KMS-11 (cell line): Measurements from ENCODE around the gene MAPKAP1.

Experiments used
- H2AFZ ChIP-seq: fragments of 200-600 bp; sonication (generic); 2 replicates; pipeline ENCODE4 v1.6.1; 2016; ENCODE audit warnings: antibody characterized with exemption, mixed run types, low read depth
- H3K27ac ChIP-seq: fragments of 200-600 bp; sonication (generic); 2 replicates; pipeline ENCODE4 v1.6.1; 2016; ENCODE audit warnings: mild to moderate bottlenecking, mixed run types
- H3K27me3 ChIP-seq: fragments of 200-600 bp; sonication (generic); 2 replicates; pipeline ENCODE4 v1.6.1; 2017; ENCODE audit warnings: mild to moderate bottlenecking, low read depth, mixed run types, moderate library complexity; ENCODE audit not compliant: insufficient read depth
- H3K36me3 ChIP-seq: fragments of 200-600 bp; sonication (generic); 2 replicates; pipeline ENCODE4 v1.6.1; 2017; ENCODE audit warnings: mild to moderate bottlenecking, mixed run types; ENCODE audit not compliant: insufficient read depth
- H3K4me1 ChIP-seq: fragments of 200-600 bp; sonication (generic); 2 replicates; pipeline ENCODE4 v1.6.1; 2016; ENCODE audit warnings: mild to moderate bottlenecking, low read depth, mixed run types; ENCODE audit not compliant: poor library complexity, severe bottlenecking
- H3K4me2 ChIP-seq: fragments of 200-600 bp; sonication (generic); 2 replicates; pipeline ENCODE4 v1.7.0; 2016; ENCODE audit warnings: mild to moderate bottlenecking, mixed run types
- H3K4me3 ChIP-seq: fragments of 200-600 bp; sonication (generic); IDR thresholded peaks from 2 replicates; pipeline ENCODE4 v1.6.1; 2017; ENCODE audit warnings: low read depth, low read length, mixed read lengths; ENCODE audit not compliant: insufficient read depth
- H3K79me2 ChIP-seq: fragments of 200-600 bp; sonication (generic); 2 replicates; pipeline ENCODE4 v1.6.1; 2016; ENCODE audit warnings: low read depth, mixed run types; ENCODE audit not compliant: insufficient read depth
- H3K9ac ChIP-seq: fragments of 200-600 bp; sonication (generic); 2 replicates; pipeline ENCODE4 v1.6.1; 2016; ENCODE audit warnings: mild to moderate bottlenecking, mixed run types
- H4K20me1 ChIP-seq: fragments of 200-600 bp; sonication (generic); 2 replicates; pipeline ENCODE4 v1.6.1; 2016; ENCODE audit warnings: mild to moderate bottlenecking, mixed run types; ENCODE audit not compliant: insufficient read depth
- CTCF ChIP-seq: fragments of 200-600 bp; sonication (generic); conservative IDR thresholded peaks from 2 replicates; pipeline ENCODE4 v1.6.1; 2017; ENCODE audit warnings: low read depth, mild to moderate bottlenecking, antibody characterized with exemption, low read length, moderate library complexity, mixed read lengths

The MAPKAP1 gene

DNA sequence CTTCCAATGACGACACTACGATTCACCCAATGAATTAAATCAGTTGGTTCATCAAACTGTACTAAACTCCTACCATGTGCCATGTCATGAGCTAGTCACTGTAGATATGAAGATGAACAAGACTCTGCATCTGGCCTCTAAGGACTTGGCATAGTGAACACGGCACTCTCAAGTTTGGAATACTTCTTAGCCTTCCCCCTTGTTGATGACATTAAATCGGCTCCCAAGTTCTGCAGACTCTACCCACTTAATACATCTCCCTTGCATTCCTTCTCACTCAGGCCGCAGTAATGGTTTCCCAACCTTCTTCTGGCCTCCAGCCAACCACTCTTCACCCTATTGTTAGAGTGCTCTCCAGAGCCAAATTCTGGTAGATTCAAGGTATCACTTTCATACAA, 184.7 kb downstream of the MAPKAP1 start:
- Histone ChIP-seq H3K4me3 (no peak overlapping the region), H3K9ac (no peak overlapping the region), H3K4me1 (peaks cover 16% of the 10 kb centered on the region), H3K27ac (peak overlapping the region; percentile 16; the same call in 1 of the 2 replicates), H3K4me2 (peak overlapping the region; percentile 26), H3K36me3 (no peaks in the 10 kb centered on the region), H2AFZ (no peak overlapping the region), H3K27me3 (no peaks in the 10 kb centered on the region), H4K20me1 (no peaks in the 10 kb centered on the region), H3K79me2 (no peaks in the 10 kb centered on the region)
- no peak for TF ChIP-seq CTCF

DNA sequence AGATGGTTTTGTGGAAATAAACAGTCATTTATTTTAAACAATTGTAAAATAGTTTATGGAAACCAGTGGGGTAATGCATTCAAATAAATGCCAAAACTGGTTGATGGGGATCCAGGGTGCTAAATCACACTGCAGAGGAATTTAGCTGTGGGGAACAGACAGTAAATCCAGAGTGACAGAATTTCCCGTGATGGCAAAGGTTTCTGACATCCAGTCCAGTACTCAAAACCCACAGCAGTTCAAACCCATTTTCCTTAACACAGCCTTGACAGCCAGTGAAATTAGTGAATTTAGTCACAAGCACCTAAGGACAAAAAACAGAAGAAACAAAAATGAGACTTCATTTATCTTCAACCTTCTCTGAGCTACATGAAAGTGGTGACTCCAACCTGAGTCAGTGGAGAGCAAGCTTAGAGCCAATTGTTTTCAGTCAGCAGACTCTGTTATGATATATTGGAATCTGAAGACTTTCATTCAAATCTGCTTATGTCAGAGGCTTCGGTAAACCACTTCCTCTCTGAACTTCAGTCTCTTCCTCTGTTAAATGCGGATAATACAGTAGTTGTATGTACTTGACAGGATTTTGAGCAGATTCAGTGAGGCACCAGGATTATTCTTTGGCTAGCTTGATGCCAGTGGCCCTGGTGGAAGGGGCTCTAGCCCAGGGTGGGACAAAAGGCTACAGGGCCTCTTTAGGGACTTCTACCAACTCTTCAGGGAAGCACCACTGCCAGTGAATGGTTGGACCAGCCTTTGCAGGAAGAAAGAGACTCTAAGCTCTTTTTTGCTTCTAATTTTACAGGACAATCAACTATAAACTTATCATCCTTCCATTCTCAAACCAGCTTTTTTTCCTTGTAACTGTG, 185.3 kb downstream of the MAPKAP1 start:
- Histone ChIP-seq H4K20me1 (no peaks in the 10 kb centered on the region), H3K4me2 (peak overlapping the region; percentile 26), H3K4me3 (no peak overlapping the region), H3K36me3 (no peaks in the 10 kb centered on the region), H3K27ac (peak overlapping the region; percentile 16; the same call in 1 of the 2 replicates), H3K9ac (no peak overlapping the region), H3K4me1 (peaks cover 16% of the 10 kb centered on the region), H3K27me3 (no peaks in the 10 kb centered on the region), H2AFZ (no peak overlapping the region), H3K79me2 (no peaks in the 10 kb centered on the region)
- TF ChIP-seq CTCF = no peak

DNA sequence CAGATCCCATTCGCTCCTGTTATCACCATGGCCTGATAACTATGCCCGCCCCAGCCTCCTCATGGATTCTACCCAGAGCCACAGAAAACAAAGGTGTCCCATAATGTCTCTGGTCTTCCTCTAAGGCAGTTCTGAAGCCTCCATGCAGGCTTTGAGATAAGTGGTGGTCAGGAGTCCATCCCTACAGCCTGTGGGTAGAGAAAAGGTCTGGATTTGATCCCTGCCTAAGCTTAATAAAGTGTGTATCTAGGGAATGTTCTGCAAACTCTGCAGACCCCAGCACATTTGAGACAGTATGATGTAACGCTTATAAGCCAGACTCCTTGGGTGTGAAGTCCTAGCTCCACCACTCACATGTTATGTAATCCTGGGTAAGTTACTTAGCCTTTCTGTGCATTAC, 187.3 kb downstream of the MAPKAP1 start:
- H3K27ac ChIP-seq = no peak overlapping the region
- H4K20me1 ChIP-seq = no peaks in the 10 kb centered on the region
- H3K4me2 ChIP-seq = no peak overlapping the region
- H3K27me3 ChIP-seq = no peaks in the 10 kb centered on the region
- H3K4me3 ChIP-seq = no peak overlapping the region
- peaks cover 20% of the 10 kb centered on the region for H3K4me1 ChIP-seq
- H3K9ac ChIP-seq = no peak overlapping the region
- no peak overlapping the region for H2AFZ ChIP-seq
- H3K79me2 ChIP-seq = no peaks in the 10 kb centered on the region
- no peak for TF ChIP-seq CTCF
- no peaks in the 10 kb centered on the region for H3K36me3 ChIP-seq

- H3K4me2 ChIP-seq = no peak overlapping the region
- H4K20me1 ChIP-seq = no peaks in the 10 kb centered on the region
- no peak overlapping the region for H2AFZ ChIP-seq
- TF ChIP-seq CTCF = no peak
- H3K79me2 ChIP-seq = no peaks in the 10 kb centered on the region
- H3K36me3 ChIP-seq = no peaks in the 10 kb centered on the region
- no peaks in the 10 kb centered on the region for H3K27me3 ChIP-seq
- no peak overlapping the region for H3K27ac ChIP-seq
- H3K4me3 ChIP-seq = no peak overlapping the region
- no peak overlapping the region for H3K9ac ChIP-seq
- peaks cover 36% of the 10 kb centered on the region for H3K4me1 ChIP-seq
These were observed 189.4 kb downstream of the MAPKAP1 start for GRCh38 chr9:125517577-125517976.
